Stimulated activated naive CD4-positive, alpha-beta T cell (primary cell): ENCODE measurements around the gene NADSYN1.
"Not testable (repeated sequence)": the region's sequence is repeated elsewhere in the genome, so short reads cannot be mapped to it uniquely, and the experiment has no call there.

Source experiments
- DNase-seq, 6 experiments: peaks; one replicate each; lab custom pipeline; 2025; lab: John Stamatoyannopoulos, UW

Gene NADSYN1

DNA sequence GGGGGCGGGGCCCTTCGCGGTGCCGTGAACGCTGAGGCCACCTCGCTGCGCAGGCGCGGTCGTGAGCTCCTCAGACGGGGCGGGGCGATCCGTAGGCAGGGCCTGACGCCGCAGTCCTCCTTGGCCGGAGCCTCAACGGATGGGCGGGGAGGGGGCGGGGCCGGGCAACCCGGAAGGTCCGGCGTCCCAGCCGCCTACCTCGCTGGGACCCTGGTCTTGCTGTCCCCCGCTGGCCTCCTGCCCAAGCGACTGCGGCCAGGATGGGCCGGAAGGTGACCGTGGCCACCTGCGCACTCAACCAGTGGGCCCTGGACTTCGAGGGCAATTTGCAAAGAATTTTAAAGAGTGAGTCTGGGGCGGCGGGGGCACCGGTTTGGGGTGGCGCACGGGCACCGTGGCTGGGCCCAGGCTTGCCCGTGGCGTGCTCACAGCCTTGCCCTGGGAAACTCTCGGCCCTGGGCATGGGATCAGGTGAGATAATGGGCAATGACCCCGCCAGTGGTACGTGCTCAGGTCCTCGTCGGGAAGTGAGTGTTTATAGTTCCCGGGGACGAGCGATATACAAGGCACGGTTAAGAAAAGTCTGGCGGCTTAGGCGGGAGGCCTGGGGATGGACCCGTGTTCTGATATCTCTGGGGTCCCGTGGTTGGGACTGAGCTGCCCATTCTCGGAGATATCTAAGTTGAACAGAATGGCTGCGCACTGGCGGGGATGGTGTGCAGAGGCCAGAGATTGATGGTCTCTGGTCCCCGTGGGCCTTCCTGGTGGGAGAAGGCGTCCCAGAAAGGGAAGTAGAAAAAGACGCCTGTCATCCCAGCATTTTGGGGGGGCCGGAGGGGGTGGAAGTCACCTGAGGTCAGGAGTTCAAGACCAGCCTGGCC lies at the start of gene NADSYN1:
TSS of gene NADSYN1 (plus strand) at position 167 of the 881 bp plus-strand sequence. CDS start at position 261, 94 bp downstream.
- peak; percentile 82 to 93 (median 90) for DNase-seq

GRCh38 chr11:71404209-71404608 lies 48.8 kb upstream of the NADSYN1 start:
- no peak for DNase-seq

GRCh38 chr11:71406681-71407080 lies 46.3 kb upstream of the NADSYN1 start:
- no peak for DNase-seq

- DNase-seq: no peak
Measured at GRCh38 chr11:71407356-71407755, 45.6 kb upstream of the NADSYN1 start.

DNA sequence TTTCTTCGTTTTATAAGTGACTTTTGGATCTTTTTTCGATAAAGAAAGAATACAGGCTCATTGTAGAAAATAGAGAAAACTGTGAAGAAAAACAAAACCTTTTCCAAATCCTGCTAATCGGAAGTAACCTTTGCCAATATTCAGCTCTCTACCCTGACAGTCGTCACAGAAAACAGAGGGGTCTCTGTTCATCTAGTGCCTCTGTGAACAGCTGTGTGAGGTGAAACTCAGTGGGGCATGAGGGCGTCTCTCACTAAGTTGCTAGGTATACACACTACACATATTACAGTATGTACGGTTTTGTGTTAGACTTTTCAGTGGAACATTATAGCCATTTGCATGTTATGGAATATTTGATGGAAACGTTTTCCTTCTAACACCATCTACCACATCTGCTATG lies 44.2 kb upstream of the NADSYN1 start:
- DNase-seq: no peak

DNA sequence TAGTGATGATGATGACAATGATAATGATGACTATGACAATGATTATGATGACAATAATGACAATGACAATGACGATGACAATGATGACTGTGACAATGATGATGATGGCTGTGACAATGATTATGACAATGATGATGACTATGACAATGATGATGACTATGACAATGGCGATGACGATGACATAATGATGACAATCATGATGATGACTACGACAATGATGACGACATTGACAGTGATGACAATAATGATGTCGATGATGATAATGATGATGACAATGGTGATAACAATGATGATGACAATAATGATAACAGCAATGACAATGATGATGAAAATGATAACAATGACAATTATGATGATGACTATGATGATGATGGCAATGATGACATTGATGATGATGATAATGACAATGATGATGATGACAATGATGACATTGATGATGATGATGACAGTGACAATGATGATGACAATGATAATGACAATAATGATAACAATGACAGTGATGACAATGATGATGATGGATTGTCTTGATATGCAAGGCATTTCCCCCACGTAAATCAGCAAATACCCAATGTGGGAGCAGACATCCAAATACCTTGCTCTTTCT lies 42.5 kb upstream of the NADSYN1 start:
- no peak for DNase-seq

GRCh38 chr11:71414645-71415044 lies 38.4 kb upstream of the NADSYN1 start:
- DNase-seq: no peak

- no peak for DNase-seq
Measured at GRCh38 chr11:71418643-71419042, 34.4 kb upstream of the NADSYN1 start.

- no peak for DNase-seq
Measured at GRCh38 chr11:71420455-71421241, 32.4 kb upstream of the NADSYN1 start.

GRCh38 chr11:71421392-71421950 lies 31.5 kb upstream of the NADSYN1 start:
- no peak for DNase-seq

DNA sequence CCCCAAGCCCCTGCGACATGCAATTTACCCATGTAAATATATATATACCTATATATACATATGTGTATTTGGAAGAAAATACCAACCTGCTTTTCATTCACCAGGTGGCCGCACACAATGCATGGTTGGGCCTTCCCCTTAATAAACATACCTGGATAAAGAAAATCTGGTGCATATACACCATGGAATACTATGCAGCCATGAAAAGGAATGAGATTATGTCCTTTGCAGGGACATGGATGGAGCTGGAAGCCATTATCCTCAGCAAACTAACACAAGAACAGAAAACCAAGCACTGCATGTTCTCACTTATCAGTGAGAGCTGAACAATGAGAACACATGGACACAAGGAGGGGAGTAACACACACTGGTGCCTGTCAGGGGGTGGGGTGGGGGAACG lies 30.7 kb upstream of the NADSYN1 start:
- DNase-seq: not testable (repeated sequence)

DNA sequence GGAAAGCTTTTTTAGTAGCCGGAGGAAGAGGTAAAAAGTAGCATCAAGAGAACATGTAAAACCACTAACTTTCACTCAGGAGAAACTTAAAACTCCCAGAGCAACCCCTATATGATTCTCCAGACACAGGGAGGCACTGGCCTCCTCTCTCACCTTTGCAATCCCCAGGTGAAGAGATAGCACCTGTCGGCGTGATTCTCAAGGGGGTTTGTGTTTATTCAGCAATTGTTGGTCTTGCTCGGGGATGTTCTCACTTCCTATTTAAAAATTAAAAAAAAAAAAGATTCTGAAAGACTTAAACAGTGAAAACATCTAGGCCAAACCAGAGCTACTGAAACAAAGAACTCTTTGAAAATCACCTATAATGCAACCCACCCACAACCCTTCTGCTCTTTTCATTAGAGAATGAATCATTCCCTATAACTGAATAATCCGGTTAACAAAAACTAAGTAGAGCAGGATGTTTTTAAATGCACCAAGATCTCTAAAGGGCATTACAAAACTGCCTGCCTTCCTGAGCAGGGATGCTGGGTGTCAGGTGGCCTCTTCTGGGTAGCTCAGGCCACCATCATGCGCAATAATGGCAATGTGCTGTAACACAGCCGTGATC lies 29.7 kb upstream of the NADSYN1 start:
- DNase-seq: no peak

DNA sequence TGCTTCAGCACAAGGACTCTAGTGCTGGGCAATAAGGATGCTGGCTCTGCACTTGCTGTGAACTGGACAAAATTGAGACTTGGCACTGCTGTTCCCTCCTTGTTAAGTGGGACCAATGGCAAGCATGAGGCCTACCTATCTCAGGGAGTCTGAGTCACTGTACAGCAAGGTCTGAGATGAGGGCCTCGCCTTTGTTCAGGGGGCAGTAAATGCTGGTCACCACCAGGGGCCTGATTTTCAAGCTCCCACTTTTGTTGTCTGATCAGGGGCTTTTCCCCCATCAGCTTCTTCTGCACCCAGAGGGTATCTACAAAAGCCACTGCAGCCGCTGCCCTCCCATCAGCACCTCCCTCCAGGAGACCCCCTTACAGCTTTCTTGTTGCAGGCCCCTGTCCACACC lies 27.6 kb upstream of the NADSYN1 start:
- no peak for DNase-seq

DNA sequence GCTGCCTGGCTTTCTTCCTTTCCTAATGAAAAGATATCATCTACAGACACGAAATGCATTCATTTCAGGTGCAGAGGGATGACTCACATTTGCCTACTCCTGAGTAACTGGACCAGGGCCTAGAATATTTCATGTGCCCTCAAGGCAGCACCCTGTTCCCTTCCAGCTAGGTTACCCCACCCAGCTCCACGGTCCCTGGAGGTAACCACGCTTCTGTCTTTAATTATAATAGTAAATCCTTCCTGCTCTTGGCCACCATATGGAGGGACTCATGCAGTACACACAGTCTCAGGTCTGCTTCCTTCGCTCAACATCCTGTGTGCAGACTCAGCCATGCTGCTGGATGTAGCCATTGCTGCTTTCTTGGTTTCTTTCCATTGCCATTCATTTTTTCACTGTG lies 27.1 kb upstream of the NADSYN1 start:
- DNase-seq: no peak

DNA sequence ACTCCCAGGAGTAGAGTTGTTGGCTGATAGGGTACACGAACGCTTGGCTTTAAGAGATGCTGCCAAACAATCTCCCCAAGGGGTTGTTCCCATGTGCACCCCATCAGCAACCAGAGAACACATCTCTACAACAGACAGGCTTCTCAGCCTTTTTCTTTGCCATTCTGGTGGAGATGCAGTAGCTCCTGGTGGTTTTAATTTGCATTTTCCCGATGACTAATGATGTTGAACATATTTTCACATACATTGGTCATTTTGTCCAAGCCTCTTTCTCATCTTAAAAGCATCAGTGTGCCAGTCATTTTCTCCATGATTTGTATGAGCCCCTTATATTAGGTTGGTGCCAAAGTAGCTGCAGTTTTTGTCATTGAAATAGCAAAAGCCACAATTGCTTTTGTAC lies 26.6 kb upstream of the NADSYN1 start:
- no peak for DNase-seq

DNA sequence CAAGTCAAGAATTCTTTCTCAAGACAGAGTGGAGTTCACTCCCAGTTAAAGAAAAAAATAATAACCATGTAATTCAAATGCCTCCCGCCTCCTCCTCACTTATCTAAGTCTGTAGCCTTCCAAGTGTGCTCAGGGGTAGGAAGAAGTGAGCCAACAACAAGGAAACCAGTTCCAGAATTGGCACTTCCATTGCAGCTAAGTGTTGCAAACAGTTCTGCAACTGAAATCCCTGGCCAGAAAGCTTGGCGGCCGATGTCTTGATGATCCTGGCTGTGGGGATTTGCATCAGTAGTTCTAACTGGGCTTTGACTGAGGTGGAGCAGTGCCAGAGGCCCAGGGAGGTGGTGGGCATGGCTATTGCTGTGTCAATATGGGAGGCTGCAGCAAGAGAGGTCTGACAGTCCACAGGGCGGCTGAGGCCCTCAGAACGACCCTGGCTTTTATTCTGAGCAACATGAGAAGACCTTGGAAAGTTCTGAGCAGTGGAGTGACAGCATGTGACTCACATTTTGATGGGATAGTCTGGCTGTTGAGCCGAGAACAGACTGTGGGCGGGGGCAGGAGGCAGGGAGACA lies 24.1 kb upstream of the NADSYN1 start:
- DNase-seq: no peak

DNA sequence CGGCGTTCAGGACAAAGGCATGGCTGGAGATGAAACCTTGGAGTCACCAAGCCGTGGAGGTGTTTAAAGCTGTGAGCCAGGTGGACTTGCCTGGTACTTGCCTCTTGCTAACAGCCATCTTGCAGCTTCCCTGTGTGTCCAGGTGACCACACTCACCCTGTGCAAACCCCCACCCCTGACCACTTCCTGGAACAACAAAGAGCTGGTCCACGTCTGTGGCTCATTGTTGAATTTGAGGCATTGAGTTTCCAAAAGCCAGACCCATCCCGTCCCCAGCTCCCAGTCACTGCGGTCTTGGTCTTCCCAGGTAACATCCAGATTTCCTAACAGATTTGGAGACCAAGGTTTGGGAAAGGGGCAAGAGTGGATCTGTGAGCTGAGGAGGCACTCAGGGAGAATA lies 23.3 kb upstream of the NADSYN1 start:
- no peak for DNase-seq

- no peak for DNase-seq
Measured at GRCh38 chr11:71430166-71430565, 22.8 kb upstream of the NADSYN1 start.

DNA sequence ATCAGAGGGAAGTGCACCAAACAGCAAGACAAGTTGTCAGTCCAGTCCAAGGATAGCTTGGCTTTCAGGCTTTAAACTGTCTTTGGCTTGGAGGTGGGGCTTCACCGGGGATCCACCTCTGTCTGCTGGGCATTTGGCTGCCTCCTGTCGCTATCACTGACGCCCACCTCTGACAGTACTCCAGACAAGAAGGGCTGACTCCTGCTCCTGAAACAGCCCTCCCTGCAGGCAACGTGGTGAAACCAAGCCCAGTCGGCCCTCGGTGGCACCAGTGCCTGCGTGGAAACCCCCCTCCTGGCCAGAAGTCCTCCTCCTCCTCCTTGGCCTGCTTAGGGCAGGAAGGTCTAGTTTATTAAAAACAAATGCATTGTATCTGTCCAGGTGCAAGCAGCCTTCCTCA lies 21.7 kb upstream of the NADSYN1 start:
- DNase-seq: no peak

DNA sequence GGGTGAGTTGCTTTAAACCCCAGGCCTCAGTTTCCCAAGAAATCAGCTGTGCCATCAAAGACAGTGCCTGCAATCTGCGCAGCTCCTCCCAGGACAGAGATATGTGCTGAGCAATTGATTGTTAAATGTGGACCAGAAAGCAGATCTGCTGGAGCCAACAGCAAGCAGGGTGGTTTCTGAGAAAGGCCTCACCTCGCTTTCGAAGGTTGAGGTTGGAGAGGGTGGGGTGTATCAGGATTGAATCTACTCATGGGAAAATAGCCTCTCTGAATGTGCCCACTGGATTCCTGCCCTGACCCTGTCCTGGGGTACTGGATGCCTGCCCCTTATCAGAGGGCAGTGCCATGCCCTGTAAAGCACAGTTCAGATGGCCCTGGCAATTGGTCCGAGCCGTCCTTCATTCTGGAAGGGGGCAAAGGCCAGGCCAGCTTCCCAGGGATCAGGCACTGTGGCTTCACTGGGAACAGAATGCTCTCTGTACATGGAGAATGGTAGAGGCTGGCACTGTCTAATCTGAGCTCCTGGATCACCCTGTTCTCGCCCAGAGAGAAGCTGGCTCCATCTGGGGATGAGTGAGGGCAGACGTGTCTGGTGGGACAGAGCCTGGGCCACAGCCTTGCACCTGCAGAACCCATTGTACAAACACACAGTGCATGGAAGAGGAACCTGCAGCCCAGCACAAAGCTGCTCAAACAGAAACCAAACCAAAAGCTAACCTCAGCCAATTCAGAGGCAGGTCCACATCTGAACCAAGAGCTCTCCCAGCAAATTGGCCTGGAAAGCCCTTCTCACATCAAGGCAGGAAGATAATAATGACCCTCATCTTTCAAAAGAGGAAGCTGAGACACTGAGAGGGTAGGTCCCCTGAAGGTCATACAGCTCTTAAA lies 20.0 kb upstream of the NADSYN1 start:
- DNase-seq: no peak
